Measurements from ENCODE around the gene CYB5A.

Gene CYB5A

DNA sequence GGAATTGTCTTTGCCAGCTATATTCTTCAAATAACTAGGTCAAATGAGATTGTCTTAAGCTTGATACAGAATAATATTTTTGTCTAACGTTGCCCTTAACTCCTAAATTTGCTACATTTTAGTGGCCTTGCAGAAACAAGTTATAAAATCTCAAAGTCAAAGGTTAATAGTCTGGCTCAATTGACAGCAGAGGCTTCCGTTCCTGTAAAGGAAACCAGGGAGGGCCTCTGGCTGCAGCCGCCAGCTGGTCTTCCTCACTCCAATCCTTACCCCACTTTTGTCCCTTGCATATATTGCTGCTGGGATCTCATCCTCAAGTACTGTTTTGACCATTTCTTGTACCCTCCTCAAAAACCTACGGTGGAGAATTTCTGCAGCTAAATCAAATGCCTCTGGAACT is 17.1 kb downstream of the CYB5A start:
- DNase-seq, result no peak

DNA sequence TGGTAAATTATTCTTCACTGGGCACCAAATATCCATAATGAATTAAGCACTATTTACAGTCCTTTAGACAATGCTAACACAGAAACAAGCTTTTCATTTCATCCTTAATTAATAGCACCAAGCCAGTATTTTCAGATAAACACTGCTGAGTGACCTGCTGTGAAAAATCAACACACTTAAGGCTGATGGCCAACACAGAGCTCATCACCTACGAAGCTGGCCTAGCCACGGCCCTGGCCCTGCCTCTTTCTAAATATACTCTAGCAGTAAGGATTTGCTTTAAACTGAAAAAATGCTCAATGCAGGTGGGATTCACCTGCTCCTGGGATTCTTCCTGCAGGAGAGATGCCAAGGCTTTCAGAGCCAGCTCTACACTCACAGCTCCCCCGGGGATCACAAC is 18.4 kb downstream of the CYB5A start:
- DNase-seq, result no peak

GRCh38 chr18:74271635-74272034 is 20.1 kb downstream of the CYB5A start:
- no peak for DNase-seq

DNA sequence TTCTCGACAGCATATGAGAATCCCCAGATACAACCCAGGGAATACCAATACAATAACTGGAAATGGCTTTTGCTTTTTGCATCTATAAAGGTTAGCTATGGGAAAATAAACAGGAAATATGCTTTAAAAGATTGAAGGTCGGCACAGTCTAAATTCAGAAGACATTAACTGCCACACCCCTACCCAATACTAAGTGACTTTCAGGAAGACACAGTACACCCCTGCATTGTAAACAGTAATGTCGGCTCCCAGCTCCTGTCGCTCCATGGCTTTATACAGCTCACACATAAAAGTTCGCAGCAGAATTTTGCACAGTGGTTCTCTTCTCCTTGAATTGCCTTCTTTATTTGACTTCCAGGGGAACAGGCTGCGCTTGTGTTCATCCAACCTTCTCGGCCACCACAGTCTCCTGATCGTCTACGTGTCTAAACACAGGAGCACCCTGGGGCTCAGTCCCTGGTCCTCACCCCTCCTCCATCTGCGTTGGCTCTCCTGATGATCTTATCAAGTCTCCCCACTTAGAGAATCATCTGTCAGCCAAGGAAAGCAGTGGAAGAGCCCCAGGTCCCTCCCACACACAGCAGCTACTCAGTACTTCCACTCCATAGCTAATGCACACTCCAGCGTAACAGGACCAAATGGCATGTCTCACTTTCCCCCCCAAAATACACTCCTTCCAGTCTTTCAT is 22.7 kb downstream of the CYB5A start:
- DNase-seq, result no peak

- no peak for DNase-seq
Measured at GRCh38 chr18:74268175-74268574, 23.6 kb downstream of the CYB5A start.

DNA sequence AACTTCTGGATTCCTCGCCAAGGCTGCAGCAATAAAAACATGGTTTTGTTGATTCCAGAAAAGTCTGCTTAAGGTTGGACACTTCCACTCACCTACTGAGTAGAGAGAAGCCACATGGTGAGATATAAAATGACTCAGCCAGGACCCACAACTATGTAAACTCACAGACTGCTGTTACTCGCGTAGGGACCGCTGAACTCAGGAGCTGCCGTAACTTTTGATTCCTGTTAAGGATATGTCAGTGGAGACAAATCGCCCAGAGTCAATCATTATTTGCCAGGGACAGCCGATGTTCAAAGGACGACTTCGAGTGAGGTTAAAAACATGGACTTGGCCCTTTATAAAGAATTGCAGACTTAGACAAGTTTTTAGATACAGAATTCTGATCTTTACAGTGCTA is 25.6 kb downstream of the CYB5A start:
- DNase-seq, result no peak

DNA sequence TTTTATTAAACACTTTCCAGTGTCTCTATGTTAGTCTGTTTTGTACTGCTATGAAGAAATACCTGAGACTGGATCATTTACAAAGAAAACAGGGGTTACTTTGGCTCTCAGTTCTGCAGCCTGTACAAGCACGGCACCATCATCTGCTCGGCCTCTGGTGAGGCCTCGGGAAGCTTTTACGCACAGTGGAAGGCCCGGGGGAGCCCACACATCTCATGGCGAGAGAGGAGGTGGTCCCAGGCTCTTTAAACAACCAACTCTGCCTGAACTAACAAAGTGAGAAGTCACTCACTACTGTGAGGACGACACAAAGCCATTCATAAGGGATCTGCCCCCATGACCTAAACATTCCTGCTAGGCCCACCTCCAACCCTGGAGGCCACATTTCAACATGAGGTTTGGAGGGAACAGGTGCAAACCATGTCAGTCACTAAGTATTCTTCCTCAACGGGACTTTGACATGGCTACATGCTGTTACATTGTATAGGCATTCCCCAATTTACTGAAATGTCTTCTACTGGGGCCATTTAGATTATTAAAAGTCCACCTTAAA is 26.1 kb downstream of the CYB5A start:
- no peak for DNase-seq

DNA sequence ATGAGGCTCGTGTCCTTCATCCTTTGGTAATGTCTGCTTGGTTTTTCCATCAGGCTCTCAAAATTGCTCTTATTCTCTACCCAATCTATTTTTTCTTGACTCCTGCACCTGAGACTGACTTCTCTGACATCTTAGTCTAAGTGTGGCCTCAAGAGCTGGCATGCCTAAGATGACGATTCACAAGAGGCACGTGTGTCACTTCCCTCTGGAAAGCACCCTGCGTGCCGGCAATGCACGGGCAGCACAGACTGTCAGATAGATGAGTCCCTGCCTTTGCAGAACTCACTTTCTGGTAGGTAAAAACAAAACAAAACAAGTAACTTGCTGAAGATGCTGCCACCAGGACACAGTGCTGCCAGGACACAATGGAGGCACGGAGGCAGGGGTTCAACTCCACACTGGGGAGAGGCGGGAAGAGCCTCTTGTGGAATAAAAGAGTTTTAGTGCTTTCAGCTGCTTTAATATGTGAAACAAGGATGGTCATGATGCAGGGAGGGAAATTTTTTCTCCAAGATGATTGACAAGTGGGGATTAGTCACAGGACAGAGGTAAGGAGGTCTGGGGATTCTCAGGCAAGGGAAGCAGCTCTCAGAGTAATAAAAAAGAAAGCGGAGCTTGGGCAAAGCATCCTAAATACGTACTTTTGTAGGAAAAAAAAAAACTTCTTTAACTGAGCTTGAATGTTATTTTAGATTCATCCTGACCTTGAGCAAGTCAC is 27.3 kb downstream of the CYB5A start:
- no peak for DNase-seq

- no peak for DNase-seq
Measured at GRCh38 chr18:74261053-74261713, 30.6 kb downstream of the CYB5A start.

- DNase-seq, result no peak
Measured at GRCh38 chr18:74259347-74259746, 32.4 kb downstream of the CYB5A start.

DNA sequence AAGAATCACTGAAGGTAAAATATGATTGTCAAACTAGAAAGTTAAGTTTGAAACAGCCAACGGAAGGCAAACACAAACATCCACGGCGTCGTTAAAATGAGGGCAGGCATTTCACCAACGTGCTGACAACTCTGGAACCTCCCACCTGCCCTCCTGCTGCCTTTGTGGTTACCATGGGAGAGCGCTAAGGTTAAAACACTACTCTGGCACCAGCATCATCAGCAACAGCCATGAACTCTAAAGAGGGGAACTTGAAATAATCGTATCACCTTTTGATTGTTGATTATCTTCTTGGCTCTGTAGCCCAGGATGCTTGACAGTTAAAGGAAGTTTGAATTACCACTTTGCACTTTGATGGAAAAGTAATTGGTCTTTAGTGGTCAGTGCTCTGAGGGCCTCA is 34.7 kb downstream of the CYB5A start:
- DNase-seq, result no peak

DNA sequence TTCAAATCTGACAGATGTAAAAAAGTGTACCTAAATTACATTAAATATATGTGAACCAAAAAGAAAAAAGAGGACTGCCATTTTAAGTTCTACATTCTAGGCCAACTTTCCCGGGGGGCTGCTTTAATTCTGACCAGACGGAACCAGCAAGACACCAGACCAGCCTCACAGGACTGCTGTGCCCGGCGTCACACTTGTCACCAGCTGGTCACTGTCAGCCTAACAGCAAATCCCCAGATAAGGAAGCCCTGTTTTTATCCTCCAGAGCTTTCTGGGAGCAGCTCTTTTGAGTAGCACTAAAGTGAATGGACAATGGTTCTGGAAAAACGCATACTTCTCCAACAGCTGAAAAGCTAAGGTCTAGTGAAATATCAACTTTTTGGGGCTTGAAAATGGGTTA is 35.6 kb downstream of the CYB5A start:
- DNase-seq, result no peak

GRCh38 chr18:74255131-74255616 is 36.6 kb downstream of the CYB5A start:
- no peak for DNase-seq

DNA sequence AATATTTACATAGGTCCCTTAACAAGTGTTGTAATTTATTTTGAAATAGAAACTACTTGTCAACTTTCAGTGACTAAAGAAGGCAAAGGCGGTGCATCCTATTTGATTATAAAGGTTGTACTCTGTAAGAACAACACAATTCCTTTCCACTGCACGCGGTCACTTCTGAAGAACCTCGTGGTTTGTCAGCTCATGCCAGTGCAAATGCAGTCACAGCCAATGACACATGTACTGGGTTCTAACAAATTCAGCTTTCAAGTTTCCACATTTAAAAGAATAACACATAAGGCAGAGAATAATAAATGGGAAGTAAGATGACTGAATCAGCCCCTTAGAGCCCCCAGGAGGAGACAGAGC is 39.7 kb downstream of the CYB5A start:
- no peak for DNase-seq

DNA sequence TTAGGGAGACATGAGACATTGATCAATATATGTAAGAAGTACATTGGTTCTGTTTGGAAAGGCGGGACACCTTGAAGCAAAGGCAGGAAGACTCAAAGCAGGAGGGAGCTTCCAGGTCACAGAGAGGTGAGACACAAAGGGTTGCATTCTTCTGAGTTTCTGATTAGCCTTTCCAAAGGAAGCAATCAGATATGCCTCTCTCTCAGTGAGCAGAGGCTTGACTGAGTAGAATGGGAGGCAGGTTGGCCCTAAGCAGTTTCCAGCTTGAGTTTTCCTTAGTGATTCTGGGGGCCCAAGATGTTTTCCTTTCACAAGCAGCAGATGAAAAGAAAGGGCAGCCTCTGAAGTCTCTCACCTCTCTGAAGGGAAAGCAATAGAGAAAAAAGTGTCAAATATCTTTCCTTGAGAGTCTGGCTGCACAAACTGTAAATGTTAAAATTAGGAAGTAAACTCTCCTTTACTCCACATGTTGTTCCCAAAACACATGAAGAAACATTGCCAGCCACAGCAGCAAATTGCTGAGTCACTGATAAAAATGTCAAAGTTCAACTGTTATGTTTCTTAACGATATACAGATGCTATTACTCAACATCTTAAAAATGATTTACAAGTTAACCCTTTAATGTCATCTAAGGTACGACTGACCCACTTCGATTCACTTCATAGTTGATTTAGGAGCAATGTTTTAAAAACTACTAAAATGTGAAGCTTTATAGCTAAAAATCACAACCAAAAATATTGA is 40.3 kb downstream of the CYB5A start:
- DNase-seq, result no peak

DNA sequence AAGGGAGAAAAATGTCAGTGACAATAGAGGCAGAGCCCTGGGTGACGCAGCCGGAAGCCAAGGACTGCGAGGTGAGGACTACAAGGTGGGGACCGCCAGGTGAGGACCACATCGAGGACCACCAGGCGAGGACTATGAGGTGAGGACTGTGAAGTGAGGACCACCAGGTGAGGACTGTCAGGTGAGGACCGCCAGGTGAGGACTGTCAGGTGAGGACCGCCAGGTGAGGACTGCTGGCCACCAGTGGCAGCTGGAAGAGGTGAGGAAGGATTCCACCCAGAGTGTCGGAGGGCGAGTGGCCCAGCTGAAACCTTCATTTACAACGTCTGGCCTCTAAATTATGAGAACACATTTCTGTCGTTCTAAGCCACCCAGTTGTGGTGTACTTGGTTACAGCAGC is 41.6 kb downstream of the CYB5A start:
- no peak for DNase-seq

- no peak for DNase-seq
Measured at GRCh38 chr18:74249181-74249968, 42.4 kb downstream of the CYB5A start.

GRCh38 chr18:74248595-74248994 is 43.2 kb downstream of the CYB5A start:
- DNase-seq, result no peak

DNA sequence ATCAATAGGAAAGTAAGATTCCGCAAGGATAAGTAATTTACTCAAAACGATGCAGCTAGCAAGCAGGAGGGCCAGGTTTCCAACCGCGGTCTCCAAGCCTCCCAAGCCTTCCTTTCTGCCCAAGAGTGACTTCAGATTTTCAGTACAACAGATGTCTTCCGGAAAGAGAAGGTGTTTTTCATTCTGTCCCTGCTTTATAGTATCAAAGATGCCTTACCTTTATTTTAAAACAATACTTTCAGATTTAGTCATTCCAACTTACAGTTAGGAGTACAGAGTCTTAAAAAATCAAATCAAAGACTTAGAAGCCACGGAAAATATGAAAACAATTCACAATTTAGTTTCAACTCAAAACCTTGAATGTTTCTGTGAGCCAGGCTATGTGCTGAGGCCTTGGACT is 43.6 kb downstream of the CYB5A start:
- no peak for DNase-seq

GRCh38 chr18:74244554-74244953 is 47.2 kb downstream of the CYB5A start:
- no peak for DNase-seq

DNA sequence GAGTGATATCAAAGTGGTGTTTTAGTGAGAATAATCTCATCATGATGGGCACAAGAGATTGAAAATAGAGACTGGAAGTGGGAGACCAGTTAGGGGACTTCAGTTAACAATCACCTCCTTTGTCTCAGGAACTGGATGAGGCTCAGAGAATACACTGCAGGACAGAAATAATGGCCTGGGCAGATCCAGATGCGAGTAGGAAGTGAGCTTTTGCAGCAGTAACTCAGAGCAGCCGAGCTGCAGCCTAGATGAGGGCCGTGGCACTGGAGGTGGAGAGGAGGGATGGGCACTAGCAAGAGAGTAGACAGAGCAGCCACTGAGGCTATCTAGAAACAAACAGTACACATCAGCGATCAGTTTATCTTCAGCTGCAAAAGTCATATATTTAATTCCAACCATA is 48.6 kb downstream of the CYB5A start:
- DNase-seq, result no peak

DNA sequence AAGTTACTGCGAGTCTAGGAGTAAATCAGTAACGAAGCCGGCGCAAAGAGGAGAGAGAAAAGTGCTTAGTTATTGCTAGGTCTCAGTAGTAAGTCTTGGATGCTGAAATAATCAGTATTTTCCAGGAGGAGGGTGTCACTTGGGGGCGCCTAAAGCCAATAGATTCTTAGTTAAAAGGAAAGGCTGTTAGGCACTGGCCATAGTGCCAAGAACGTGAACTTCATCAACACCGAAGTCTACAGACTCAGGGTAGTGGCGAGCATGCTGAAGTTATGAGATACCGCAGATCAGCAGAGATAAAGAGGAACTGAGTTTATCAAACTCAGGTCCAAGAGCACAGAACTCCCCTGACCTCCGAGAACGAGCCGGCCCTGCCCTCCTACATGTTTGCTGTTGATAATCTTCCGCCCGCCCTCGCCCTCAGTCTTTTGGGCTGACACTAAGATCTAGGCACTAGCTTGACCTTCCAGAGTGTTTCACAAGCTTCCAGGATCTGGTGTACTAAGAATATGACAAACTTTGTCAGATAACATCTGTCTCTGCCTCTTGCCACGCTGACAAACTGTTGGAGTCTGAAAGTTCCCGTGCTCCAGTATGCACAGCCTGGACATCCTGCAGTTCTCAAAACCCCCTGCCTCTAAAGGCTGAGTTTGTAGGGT is 49.2 kb downstream of the CYB5A start:
- no peak for DNase-seq

Data from femur (tissue), 1 donor.